ENCODE results near the gene RADX.

- TF ChIP-seq CTCF (conservative IDR thresholded peaks at IDR 0.05 in 1 of 2, IDR thresholded peaks at IDR 0.05 in 1 of 2; ENCODE audit: low read depth in 1 of 2, low read length in 2 of 2) (no peak), EZH2 (IDR thresholded peaks at IDR 0.05; ENCODE audit: low read length, missing control alignments) (no peak)
Observed at GRCh38 chrX:106566362-106566761, 45.4 kb upstream of the RADX start.
